NCI-H1092 (cell line): ENCODE data around the gene EXOSC5.
A peak's percentile ranks its signal among the peaks of the same experiment; 100 is the strongest.
"Not testable (repeated sequence)": the region's sequence is repeated elsewhere in the genome, so short reads cannot be mapped to it uniquely, and the experiment has no call there.

Experiments
- DNase-seq: peaks from one replicate; lab custom pipeline; 2025; lab: John Stamatoyannopoulos, UW

EXOSC5 gene

DNA sequence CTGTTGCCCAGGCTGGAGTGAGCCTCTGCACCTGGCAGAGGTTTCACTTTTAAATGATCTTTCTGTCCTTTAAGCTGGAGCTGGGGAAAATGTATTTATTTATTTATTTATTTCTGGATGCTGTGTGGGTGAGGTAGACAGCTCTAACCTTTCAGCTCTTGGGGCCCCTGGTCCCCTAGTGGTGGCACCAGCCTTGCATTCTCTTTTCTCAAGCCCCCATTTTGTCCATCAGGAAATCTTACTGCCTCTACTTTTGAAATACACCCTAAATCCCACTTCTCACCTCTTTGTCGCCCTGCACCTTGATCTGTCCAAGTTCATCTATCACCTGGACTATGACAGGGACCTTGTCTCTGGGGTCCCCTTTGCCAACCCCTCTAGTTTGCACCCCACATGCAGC lies 31.1 kb downstream of the EXOSC5 start:
- DNase-seq, result no peak

- DNase-seq, result no peak
Measured at GRCh38 chr19:41364524-41365391, 32.4 kb downstream of the EXOSC5 start.

DNA sequence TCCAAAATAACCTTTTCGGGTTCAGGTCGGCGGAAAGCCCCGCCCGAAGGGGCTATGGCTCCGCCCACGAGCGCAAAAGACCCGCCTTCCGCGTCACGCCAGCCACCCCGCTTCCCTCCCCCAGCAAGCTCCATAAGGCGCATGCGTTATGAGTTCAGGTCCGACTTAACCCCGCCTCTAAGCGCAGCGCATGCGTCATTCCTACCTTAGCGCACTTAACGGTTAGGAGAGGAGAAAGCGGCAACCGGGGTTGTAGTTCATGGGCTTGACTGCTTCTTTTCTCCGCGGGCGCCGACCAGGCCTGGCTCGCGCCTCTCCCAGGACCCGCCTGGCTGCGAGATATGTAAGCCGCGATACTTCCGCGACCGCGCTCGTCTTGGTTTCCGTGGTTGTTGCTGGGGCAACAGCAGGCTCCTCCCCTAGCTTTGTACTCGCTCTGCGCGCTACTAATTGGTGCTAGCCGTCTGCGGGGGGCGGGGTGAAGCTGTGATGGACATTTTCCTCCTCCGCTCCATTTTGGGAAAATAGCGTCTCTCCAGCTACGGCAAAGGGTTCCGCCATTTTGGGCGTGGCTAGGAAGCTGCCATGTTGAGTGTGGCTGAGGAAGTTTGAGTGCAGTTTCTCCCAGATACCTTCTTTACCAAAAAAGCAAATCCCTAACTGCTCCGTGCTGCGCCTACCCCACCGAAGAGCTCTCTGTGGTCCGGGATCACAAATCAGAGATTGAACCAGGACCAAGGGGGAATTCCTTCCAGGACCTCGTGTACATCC lies 33.2 kb downstream of the EXOSC5 start, which contains the start of gene B9D2:
Gene B9D2, minus strand, starts transcription at position 397 of the 771 bp plus-strand sequence. CDS start 630 bp downstream, outside the sequence.
- peak; percentile 95 for DNase-seq

GRCh38 chr19:41363371-41363752 lies 33.8 kb downstream of the EXOSC5 start:
- no peak for DNase-seq

DNA sequence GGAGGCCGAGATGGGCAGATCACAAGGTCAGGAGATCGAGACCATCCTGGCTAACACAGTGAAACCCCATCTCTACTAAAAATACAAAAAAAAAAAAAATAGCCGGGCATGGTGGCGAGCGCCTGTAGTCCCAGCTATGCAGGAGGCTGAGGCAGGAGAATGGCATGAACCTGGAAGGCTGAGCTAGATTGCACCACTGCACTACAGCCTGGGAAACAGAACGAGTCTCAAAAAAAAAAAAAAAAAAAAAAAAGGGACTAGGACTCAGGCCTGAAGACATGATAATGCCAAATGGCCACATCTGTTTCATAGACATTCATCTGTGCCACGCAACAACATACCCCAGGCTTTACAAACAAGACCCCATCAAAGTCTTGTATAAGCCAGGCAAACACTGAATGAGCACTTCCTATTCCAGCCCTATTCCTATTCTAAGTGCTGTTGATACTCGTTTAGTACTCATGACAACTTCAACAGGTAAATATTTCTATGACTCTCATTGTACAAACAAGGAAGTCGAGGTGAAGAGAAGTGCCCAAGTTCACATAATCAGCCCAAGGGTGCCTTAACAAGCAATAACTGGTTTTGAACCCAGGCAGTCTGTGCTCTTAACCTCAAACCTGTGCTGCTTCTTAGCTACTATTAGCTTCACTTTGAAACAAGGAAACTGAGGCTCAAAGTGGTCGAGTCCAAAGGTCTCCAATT lies 34.9 kb downstream of the EXOSC5 start:
- no peak for DNase-seq

DNA sequence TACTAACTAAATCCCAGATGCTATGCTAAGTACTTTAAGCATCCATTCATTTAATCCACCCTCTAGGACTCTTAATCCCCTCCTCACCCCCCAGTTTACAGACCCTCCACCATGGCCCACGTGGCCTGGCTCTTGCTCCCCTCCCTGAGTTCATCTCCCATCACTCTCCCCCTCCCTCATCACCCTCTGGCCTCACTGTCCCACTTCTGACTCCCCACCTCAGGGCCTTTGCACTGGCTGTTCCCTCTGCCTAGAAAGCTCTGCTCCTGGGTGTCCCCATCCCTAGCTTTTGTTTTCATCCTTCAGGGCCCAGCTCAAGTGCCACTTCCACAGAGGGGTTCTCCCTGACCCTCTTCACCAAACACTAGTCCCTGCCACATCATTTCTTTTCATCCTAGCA lies 37.4 kb downstream of the EXOSC5 start:
- DNase-seq, result no peak

DNA sequence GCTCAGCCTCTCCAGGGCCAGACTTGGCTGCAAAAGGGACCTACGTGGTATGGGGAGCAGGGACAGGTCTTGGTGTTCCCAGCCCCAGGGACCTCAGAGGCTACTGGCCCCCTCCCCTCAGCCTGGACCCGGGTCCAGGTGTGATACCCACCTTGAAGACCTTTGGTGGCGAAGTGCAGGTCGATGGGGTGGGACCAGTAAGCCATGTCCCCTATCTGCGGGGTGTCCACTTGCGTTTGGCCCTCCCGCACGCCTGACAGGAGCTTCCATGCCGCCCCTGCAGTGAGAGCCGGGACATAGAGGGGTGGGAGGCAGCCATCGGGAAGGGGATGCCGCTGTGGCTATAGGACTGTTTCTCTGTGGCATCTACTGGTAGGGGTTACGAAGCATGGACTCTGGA lies 39.4 kb downstream of the EXOSC5 start:
- DNase-seq, result no peak

GRCh38 chr19:41356984-41357739 lies 40.0 kb downstream of the EXOSC5 start:
- no peak for DNase-seq

DNA sequence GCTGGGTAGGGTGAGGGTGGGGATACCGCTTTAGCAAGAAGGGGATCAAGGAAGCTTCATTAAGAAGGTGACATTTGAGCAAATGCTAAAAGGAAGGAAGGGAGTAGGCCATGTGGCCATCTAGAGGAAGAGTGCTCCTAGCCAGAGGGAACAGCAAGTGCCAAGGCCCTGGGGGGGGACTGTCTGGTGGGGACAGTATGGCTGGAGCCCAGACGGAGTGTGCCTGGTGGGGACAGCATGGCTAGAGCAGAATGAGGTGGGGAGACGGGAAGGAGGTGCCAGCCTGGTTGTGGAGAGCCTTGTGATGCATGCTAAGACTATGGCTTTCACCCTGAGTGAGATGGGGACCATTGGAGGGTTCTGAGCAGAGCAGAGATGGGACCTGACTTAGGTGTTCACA lies 41.4 kb downstream of the EXOSC5 start:
- no peak for DNase-seq

DNA sequence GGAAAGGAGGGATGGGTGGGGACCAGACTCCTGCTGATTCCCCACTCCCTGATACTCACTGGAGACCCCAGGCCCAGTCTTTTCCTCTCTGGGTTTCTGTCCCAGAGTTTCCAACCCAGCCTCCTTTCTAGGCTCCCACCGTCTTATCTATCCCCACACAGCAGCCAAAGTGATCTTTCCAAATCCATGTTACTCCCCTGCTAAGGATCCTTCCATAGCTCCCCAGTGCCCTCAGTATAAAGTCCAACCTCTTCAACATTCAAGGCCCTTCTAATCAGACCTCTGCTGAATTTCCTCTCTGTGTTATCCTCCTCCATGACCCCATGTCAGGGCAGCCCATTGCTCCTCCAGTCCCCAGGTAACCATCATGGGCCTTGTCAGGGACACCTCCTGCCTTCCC lies 42.1 kb downstream of the EXOSC5 start:
- no peak for DNase-seq

GRCh38 chr19:41354343-41354953 lies 42.7 kb downstream of the EXOSC5 start:
- DNase-seq, result no peak

GRCh38 chr19:41353466-41354342 lies 43.5 kb downstream of the EXOSC5 start, which contains the start of gene TGFB1:
TGFB1 (minus strand) TSS chr19:41353922; CDS start chr19:41353044, 878 bp downstream.
- no peak for DNase-seq

- no peak for DNase-seq
Measured at GRCh38 chr19:41352609-41353465, 44.3 kb downstream of the EXOSC5 start.

DNA sequence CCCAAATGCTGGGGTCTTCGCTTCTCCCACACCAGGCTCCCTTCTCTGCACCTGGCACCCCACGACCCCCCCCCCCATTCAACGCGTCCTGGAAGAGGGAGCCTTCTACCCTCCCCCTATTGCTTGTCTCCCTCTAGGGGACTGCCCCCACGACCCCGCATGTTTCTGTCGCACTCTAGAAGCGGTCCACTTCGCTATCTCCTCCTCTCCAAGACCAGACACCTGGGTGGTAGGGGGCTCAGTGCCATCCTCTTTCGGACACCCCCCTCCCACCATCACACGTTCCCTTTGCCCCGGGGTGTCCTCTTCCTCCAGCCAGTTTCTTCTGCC lies 44.9 kb downstream of the EXOSC5 start:
- no peak for DNase-seq

DNA sequence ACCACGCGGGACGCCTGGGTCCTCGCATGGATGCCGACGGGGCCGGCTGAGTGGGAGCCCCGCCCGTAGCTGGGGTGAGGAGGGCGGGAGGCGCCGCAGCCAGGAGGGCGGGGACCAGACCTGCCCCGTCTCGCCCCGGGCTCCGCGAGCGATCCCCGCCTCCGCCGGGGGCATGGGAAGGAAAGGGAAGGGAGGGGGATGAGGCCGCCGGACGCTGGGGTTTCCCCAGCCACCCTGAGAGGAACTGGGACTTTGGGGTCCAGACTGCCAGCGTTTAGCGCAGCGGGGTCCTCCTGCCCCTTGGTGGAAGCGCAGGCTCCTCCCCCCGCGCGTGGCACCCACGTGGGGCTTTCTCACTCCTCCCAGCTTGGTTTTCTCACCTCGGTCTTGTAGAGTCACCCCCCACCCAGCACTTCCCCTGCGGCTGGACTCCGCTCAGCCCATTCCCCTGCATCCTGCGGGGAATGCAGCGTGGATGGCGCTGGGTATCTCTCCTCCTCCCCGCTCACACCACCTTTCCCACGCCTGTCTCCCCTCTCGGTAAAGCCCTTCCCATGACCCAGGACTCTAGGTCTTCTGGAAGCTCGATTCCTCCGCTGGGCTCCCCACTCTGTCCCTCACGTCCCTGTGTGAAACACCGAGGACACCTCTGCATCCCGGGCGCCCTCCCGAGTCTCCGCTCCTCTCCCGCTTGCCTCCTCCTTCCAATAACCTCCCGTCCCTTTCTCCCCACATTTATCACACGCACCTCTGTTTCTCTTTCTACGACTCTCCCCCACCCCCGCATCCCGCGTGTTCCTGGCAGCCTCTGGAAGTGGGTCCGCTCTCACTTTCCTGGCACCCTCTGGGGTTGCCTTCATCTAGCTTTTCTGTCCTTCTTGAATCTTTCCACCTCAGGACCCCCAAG lies 45.6 kb downstream of the EXOSC5 start:
- no peak for DNase-seq

- DNase-seq, result no peak
Measured at GRCh38 chr19:41350735-41351338, 46.3 kb downstream of the EXOSC5 start.

- DNase-seq, result not testable (repeated sequence)
Measured at GRCh38 chr19:41346916-41347315, 50.2 kb downstream of the EXOSC5 start.

GRCh38 chr19:41344162-41344561 lies 53.0 kb downstream of the EXOSC5 start:
- no peak for DNase-seq
